ENCODE measurements around the gene FOXL3.
"Not testable (repeated sequence)": the region's sequence is repeated elsewhere in the genome, so short reads cannot be mapped to it uniquely, and the experiment has no call there.

The FOXL3 gene

DNA sequence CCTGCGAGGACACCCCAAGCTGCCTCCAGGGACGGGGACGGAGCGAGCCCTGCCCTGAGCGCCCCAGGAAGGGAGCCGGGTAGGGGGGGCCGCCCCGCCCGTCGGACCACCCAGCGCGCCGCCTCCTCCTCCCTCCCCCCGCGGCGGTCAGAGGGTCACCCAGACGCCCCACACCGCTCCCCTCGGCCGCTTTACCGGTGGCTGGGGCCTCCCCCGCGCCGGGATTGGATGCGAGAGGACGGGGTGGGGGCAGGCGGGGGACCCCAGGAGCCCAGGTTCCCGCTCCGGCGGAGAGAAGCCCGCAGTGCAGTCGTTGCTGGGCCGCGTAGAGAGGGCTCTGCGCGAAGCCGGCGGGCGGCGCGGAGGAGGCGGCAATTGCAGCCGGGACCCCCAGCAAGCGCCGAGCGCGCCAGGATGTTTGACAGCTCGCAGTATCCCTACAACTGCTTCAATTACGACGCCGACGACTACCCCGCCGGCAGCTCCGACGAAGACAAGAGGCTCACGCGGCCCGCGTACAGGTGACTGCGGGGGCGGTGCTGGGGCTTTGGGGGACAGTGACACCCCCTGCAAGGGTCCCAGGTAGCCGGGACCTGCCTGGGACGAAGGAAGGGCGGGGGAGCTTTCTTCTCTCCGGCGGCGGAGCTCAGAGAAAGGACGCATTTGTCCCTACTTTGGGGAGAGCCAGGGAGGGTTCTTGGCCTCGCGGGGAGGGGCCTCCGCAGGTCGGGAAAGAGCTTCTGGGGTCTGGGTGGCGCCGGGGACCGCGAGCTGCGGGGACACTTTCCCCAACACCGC is at the start of gene FOXL3:
Gene FOXL3 (plus strand): TSS at position 415 of the 798 bp plus-strand sequence. CDS start 0 bp downstream, at position 415.
- DNase-seq = no peak

DNA sequence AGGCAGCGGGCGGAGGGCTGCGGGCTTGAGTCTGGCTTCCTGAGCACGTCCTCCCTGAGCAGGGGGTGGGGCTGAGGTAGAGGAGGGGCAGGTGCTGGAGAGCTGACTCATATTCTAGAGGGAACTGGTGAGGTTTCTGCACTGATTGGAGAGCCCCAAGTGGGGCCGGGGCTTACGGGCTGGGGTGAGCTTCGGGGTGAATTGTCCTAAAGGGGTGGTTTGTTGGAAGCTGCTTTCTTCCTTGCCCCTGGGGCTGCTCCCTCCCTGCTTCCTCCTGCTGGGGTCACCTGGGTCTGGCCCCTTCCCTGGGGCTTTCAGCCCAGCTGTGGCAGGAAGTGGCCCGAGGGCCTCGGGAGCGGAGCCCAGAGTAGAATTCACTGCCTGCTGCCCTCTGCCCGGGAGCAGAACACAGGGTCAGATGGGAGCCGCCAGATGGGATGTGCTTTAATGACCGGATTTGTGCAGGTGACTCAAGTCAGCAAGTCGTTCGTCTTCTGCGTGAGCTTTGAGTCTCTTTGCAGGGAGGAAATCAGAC is 49.0 kb upstream of the FOXL3 start:
- no peak for DNase-seq

DNA sequence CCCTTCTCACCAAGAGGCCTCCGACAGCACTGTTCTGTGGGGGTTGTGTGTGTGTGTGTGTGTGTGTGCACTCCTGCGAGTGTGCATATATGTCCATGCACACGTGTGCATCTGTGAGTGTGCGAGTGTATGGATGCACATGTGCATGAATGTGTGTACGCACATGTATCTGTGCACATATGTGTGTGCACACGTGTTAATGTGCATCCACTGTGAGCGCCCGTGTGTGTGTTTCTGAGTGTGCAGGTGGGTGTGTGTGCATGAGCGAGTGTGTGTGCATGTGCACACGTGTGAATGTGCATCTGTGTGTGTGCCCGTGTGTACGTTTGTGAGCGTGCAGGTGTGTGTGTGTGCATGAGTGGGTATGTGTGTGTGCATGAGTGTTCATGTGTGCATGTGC is 48.5 kb upstream of the FOXL3 start:
- no peak for DNase-seq

DNA sequence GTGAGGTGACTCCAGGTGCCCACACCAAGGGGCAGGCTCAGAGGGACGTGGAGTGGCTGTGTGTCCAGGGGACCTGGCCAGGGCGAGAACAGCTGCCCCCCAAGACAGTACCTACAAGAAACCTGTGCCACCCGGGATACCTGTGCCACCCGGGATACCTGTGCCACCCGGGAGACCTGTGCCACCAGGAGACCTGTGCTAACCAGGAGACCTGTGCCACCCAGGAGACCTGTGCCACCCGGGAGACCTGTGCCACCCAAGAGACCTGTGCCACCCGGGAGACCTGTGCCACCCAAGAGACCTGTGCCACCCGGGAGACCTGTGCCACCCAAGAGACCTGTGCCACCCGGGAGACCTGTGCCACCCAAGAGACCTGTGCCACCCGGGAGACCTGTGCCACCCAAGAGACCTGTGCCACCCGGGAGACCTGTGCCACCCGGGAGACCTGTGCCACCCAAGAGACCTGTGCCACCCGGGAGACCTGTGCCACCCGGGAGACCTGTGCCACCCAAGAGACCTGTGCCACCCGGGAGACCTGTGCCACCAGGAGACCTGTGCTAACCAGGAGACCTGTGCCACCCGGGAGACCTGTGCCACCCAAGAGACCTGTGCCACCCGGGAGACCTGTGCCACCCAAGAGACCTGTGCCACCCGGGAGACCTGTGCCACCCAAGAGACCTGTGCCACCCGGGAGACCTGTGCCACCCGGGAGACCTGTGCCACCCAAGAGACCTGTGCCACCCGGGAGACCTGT is 47.0 kb upstream of the FOXL3 start:
- DNase-seq = not testable (repeated sequence)

DNA sequence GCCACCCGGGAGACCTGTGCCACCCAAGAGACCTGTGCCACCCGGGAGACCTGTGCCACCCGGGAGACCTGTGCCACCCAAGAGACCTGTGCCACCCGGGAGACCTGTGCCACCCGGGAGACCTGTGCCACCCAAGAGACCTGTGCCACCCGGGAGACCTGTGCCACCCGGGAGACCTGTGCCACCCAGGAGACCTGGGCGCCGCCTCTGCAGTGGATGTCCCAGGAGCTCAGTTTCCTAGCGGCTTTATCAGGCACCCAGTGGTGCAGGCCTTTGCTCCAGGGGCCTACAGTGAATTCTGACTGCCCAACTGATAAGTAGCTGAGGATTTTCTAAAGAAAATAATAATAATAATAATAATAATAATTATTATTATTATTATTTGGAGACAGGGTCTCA is 46.4 kb upstream of the FOXL3 start:
- not testable (repeated sequence) for DNase-seq

DNA sequence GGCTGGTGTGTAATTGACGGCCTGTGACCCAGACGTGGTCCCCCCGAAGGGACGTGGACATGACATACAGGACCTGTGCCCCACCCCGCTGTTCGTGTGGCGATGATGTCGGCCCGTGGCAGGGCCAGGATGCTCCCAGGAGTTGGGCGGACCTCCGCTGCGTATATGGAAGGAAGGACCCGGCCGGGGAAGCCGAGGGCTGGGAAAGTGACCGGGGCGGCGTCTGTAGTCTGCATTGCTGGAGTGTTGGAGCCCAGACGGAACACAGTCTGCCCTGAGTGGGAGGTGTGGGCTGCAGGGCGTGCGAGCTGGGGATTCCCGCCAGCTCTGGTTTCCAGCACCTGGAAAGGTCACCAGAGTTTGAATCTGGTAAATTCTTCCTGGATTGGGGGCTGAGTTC is 45.0 kb upstream of the FOXL3 start:
- DNase-seq = no peak

DNA sequence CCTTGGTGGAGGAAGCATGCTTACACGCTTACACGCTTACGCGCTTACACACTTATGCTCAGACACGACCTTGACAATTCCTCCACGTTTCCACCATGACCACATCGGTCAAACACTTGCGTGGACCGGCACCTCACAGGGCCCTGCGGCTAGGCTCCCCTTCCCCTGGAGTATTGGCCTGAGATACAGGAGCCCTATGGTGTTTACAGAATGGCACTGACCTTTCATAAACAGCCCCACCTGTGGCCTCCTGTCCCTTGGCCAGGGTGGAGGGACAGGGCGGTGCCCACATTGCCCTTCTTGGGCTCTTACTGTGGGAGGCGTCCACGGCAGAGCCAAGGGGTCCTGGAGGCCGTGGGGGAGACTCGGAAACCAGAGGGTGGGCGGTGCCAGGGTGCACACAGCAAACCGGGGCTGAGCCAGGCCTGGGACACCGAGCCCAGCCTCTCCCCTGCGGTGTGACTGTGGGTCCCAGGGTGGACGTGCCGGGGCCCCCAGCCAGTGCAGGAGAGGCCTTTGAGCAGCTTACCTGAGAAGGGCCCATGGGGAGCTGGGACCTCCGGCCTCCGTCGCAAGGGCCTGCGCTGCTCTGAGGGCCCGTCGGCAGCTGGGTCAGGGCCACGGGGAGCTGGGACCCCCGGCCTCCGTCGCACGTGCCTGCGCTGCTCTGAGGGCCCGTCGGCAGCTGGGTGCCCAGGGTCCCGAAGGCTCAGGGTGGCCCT is 44.2 kb upstream of the FOXL3 start:
- DNase-seq = no peak

DNA sequence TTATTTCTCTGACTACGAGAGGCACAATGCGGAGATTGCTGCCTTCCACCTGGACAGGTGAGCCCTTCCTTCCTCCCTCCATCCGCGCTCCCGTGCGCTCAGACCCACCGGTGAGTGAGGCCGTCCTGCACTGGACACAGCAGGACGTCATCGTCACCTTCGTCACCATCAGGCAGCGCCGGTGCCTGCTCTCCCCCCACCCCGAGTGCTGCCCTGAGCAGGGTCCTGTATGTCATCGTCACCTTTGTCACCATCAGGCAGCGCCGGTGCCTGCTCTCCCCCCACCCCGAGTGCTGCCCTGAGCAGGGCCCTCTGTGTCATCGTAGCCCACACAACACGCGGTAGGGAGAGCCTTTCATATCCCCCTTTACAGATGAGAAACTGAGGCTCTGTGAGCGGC is 43.5 kb upstream of the FOXL3 start:
- DNase-seq = no peak

DNA sequence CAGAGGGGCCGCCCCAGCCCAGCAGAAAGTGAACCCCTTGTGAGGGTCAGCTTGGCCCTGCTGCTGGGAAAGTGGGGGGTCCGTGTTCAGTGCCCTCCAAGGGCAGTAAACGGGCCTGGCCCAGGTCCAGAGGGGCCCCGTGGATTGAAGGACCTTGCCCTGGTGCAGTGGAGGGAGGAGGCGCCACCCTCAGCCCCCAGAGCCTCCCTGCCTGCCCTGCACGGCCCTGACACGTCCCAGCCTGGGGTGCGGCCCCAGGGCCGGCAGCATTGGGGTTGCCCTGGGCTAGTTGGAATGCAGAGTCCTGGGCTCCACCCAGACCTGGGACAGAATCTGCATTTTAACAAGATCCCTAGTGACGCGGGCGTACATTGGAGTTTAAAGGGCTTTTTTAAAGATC is 42.8 kb upstream of the FOXL3 start:
- no peak for DNase-seq

DNA sequence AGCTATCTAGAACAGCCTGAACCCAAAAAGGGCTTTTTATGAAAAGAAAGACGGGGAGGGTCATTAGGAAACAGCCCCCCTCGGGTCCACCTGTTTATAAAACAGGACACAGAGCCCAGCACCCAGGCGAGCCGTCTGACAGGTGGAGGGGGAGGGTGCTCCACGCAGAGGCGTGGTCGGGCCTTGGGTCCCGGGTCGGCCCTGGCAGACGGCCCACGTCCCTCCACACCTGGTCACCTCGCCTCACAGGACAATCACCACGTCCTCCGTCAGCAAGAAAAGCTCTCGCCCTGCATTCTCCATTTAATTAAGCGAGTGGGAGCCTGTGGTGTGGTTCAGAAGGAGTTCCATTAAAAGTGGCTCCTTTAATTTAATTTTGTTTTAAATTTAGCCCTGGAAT is 42.3 kb upstream of the FOXL3 start:
- no peak for DNase-seq

DNA sequence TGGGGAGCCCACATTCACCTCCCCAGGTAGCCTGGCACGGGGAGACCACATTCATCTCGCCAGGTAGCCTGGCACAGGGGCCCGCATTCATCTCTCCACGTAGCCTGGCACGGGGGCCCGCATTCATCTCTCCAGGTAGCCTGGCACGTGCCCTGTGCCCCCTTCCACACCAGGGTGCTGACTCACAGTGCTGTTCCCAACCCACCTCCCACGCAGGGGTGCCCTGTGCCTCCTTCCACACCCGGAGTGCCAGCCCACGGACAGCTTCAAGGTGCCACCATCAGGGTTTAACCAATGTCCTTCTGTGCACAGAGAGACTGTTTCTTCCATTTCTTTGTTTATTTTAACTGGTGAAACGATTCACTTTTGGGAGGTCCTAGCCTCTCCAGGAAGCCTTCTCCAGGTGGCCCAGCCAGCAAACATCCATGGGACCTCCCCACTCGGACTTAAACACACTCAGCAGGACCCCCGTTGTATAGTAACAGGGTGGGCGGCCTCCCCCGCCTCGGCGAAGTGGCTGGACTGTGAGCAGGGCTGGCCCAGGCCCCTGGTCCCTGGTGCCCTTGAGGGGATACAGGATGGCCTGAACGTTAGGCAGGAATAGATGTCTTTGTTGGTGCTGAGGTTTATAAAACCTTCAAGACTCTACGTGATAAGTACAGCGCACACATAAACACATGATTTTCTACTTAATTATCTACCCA is 41.1 kb upstream of the FOXL3 start:
- no peak for DNase-seq

DNA sequence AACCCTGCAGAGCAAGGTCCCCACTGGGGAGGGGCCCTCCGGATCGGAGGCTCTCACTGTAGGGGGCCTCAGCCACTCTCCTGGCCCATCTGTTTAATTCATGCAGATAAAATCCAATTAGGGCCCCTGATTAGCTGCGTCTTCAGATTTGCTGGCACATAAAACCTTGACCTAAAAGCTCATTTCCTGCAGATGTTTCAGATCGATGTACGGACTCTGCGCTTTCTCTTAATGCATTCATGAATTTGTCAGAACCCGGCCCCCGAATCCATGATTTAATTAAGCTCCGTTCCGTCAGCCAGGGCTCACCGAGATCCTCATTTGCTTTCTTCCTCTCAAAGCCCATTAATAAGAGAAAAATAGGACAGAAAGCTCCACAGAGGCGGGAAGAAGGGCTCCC is 40.0 kb upstream of the FOXL3 start:
- no peak for DNase-seq

DNA sequence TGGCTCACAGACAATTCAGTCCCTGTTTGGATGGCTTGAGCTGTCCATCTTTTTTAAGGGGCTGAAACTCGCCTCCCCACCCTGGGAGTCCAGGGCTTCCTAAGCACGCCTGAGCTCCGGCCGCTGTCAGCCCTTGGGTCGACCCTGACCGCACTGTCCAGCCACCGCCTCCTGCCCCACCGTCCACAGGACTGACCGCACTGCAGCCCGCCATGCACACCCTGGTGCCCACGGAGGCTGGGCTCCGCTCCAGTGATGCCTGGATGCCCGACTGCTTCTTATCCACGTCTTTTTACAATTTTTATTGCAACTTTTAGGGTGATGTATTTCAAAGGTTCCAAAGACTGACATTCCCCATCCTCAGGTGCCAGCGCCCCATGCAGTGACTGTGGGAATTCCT is 39.4 kb upstream of the FOXL3 start:
- DNase-seq = no peak

DNA sequence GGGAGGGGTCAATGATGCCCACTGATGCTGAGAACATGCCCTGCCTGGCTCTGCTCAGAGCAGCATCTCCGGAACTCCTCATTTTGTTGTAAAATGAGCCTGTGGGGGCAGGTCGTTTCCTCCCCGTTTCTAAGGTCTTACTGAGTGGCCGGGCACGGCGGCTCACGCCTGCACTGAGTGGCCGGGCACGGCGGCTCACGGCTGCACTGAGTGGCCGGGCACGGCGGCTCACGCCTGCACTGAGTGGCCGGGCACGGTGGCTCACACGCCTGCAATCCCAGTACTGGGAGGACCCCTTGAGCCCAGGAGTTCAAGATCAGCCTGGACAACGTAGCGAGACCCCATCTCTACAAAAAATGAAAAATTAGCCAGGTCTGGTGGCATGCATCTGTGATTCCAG is 39.0 kb upstream of the FOXL3 start:
- no peak for DNase-seq

DNA sequence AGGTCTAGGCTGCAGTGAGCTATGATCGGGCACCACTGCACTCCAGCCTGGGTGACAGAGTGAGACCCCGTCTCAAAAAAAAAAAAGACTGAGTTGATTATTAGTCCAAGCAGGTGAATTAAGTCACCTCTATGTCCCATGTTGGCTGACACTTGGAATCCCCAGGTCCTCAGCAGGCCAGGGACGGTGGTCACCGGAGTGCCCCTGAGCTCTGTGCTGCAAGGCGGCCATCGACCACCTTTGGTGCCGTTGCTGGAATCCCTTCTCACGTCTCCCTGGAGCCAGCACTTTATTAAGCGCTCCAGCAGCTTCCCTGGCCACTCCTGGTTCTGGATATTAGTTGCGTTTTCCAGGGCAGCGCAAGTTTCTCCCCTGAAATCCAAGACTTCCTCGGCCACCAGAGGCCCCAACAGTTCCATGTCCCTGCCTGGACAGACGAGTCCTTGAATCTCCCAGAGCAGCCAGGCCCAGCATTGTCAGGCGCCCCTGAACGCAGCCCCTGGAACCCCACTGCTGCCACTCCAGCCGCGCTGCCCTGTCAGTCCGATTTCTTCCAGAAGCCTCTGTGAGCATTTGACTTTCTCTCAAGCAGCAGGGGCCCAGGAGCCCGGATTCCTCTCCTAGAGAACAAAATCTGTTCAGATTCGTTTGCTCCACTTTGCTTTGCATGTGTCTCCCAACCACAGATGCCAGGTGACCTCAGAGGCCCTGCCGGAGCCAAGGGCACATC is 38.4 kb upstream of the FOXL3 start:
- DNase-seq = no peak

DNA sequence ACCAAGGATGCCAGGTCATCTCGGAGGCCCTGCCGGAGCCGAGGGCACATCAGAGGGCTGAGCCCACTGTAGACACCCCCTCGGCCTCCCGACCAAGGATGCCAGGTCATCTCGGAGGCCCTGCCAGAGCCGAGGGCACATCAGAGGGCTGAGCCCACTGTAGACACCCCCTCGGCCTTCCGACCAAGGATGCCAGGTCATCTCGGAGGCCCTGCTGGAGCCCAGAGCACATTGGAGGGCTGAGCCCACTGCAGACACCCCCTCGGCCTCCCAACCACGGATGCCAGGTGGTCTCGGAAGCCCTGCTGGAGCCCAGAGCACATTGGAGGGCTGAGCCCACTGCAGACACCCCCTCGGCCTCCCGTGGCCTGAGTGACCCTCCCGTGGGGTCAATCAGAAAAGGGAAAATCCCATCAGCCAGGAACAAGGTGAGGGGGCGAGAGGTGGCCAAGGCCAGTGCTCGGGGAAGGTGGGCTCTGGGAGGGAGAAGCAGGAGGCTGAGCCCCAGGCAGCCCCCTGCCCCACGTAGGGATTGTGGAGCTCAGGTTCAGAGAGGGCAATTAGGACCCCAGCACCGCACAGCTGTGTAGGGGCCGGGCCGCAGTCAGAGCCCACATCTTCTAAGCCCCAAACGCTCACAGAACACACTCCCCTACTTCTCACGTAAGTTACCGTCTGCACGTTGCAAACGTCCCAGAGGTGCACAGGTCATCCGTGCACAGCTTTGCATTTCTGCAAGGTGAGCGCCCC is 37.6 kb upstream of the FOXL3 start:
- no peak for DNase-seq

DNA sequence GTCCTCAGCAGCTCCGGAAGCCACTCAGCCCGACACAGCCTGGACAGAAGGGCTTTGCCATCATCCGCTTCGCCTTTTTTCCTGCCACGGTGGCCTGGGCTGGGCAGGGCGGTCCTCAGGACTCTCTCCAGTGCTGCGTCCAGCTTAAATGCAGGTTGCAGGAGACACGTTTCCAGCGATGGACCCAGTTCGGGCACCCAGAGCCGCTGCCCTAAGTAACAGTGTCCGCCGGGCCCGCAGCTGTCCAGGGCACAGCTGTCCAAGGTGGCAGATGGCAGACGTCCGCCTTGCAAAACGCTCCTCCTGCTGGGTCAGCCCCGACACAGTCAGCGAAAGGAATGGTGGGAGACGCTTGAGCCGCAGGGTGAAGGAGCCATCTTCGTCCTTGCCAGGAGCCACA is 37.0 kb upstream of the FOXL3 start:
- DNase-seq = no peak

DNA sequence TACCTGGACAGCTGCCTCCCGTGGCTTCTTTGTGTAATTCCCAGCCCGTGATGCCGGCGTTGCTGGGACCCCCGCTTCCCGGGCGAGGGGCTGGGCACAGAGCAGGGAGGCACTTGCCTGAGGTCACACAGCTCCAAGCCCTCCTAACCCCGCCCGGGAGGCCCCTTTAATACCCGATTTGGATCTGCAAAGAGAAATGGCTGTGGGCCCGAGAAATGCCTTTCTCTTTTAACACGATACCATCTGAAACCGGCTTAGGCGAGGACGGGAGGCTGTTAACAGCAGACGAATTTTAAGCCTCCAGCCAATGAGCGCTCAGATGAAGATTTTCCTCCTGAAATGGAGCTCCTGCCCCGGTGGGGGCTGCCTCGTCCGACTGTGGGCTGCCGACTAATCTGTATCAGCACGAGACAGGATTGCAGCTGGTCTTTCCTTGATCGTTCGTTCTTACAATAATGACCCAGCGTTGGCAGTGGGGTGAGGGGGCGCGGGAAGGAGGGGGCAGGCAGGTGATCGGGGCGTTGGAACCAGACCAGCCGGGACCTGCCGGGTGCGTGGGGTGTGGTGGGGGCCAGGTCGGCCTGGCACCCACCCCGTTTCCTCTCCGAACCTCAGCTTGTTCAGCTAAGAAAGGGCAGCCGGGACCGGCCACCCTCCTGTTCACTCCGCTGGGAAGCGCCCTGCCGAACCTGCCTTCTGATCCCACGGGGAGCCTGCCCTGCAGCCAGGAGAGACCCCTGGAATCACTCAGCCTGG is 36.2 kb upstream of the FOXL3 start:
- DNase-seq = no peak

DNA sequence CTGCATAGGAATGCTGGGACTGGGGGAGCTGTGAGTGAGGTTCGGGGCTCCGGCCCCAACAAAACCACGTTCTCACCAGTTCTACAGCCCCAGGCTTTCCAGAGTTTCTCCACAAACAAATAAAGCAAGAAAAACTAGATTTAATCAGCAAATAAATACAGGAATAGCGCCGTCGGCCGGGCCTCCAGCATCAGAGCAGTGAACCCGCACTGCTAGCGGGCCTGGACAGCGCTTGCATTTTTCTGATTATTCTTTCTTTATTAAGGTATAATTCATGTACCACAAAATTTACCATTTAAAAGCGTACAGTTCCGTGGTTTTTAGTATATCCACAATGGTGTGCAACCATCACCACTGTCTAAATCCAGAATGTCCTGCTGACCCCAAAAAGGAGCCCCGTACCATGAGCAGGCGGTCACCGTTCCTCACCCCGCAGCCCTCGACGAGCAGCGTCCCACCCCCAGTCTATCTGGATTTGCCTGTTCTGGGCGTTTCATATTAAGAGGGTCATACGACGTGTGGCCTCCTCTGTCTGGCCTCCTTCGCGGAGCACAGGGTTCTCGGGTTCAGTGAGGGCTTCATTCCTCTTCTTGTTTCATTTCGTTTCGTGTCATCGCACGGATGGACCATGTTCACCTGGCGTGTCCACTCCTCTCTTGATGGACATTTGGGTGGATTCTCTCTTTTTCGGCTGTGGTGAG is 35.5 kb upstream of the FOXL3 start:
- no peak for DNase-seq

DNA sequence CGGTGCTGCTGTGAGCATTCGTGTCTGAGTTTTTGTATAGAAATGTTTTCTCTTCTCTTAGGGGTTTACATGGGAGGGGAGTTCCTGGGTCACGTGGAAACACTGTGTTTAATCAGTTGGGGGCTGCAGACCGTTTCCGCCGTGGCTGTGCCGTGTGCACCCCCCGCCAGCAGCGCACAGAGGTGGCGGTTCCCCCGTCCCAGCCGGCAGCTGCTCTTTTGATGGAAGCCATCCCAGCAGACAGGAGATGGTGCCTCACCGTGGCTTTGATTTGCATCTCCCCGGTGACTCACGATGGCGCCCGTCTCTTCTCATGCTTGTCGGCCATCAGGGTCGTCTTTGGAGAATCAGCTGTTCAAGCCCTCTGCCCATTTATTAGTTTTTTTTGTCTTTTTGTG is 34.9 kb upstream of the FOXL3 start:
- no peak for DNase-seq

Data from stimulated activated CD4-positive, alpha-beta T cell treated with anti-CD3 and anti-CD28 coated beads, Interleukin-4, amount 100 ng/mL, for 4 hours (primary cell).